Thyroid gland (tissue), 4 donors: ENCODE results near the gene TPK1. TPM values are rescaled to one million over a fixed set of nuclear protein-coding genes. Genes with fewer than 3 reads are reported as not detected.

ENCODE experiments used
- DNase-seq, 2 donors: peaks; one replicate each; pipeline ENCODE4 v3.0.0-alpha.2; 2019
- H3K27ac ChIP-seq, 3 donors: fragments of 200-600 bp; sonication (generic); 1 replicate in 2 of 3; 2 replicates in 1 of 3; pipeline ENCODE4 v1.5.1; 2016 to 2019; ENCODE audit warnings: mild to moderate bottlenecking in 1 of 3, moderate library complexity in 1 of 3
- H3K27me3 ChIP-seq: fragments of 200-600 bp; sonication (generic); one replicate; pipeline ENCODE4 v1.5.1; 2019
- H3K36me3 ChIP-seq, 2 donors: fragments of 200-600 bp; sonication (generic); one replicate each; pipeline ENCODE4 v1.5.1; 2016 to 2019
- H3K4me1 ChIP-seq, 2 donors: fragments of 200-600 bp; sonication (generic); one replicate each; pipeline ENCODE4 v1.5.1; 2017 to 2019
- H3K4me3 ChIP-seq, 3 donors: fragments of 200-600 bp; sonication (generic); replicated peaks in 1 of 3; 1 replicate in 2 of 3; 2 replicates in 1 of 3; pipeline ENCODE4 v1.5.1; 2016; ENCODE audit warnings: mild to moderate bottlenecking in 1 of 3
- H3K9me3 ChIP-seq: fragments of 200-600 bp; sonication (generic); one replicate; pipeline ENCODE4 v1.5.1; 2017
- CTCF ChIP-seq, 6 experiments: fragments of 200-600 bp in 3 of 6; fragments of 450-650 bp in 3 of 6; sonication (generic) in 3 of 6; IDR thresholded peaks; one replicate each; pipeline ENCODE4 v1.5.1; 2016 to 2019; ENCODE audit warnings: antibody characterized with exemption in 6 of 6, mild to moderate bottlenecking in 2 of 6, inconsistent platforms in 1 of 6, moderate library complexity in 1 of 6
- POLR2A ChIP-seq, 2 donors: fragments of 450-650 bp; IDR thresholded peaks; one replicate each; pipeline ENCODE4 v1.6.1; 2017; ENCODE audit warnings: antibody characterized with exemption in 2 of 2, mild to moderate bottlenecking in 2 of 2, moderate library complexity in 1 of 2
- WGBS, 2 donors: methylation state at CpG; one replicate each; pipeline ENCODE4 v1.1.5; 2017; 5-methylcytosine and 5-hydroxymethylcytosine counted together
- intact Hi-C: fragments of 100-400 bp; cut with DNase I; formaldehyde crosslinking; loops from one replicate; pipeline ENCODE4 v1.15.1; 2023
- total RNA-seq, 4 donors: library from RNA; depleted of rRNA; stranded (reverse); fragments of >200 nt; gene quantifications; one replicate each; pipeline ENCODE4 v1.2.3, GENCODE V29; 2016

TPK1 gene
- total RNA-seq, 4 donors from 2014 or later = 2.6 to 10.4 (median 6.2) TPM

- intact Hi-C loops = no loop called here
- Histone ChIP-seq H3K9me3 (no peaks in the 10 kb centered on the region), H3K4me3 (no peak overlapping the region), H3K36me3 (no peaks in the 10 kb centered on the region), H3K27ac (no peak overlapping the region), H3K27me3 (no peaks in the 10 kb centered on the region), H3K4me1 (no peaks in the 10 kb centered on the region)
- DNase-seq = no peak
- WGBS, 2 donors = 65 to 66% methylated on average over 5 of the region's 5 CpGs
- TF ChIP-seq CTCF (IDR thresholded peaks at IDR 0.05) (no peak), POLR2A (IDR thresholded peaks at IDR 0.05) (no peak)
Measured at GRCh38 chr7:144676492-144676891, 159.4 kb downstream of the TPK1 start.

GRCh38 chr7:144674550-144674949 is 161.3 kb downstream of the TPK1 start:
- intact Hi-C loops = no loop called here
- Histone ChIP-seq H3K27ac (no peak overlapping the region), H3K36me3 (no peaks in the 10 kb centered on the region), H3K4me3 (no peak overlapping the region), H3K4me1 (no peaks in the 10 kb centered on the region), H3K27me3 (no peaks in the 10 kb centered on the region), H3K9me3 (no peaks in the 10 kb centered on the region)
- DNase-seq = no peak
- no peak for TF ChIP-seq CTCF (IDR thresholded peaks at IDR 0.05)
- TF ChIP-seq POLR2A (IDR thresholded peaks at IDR 0.05) = no peak

GRCh38 chr7:144672869-144673268 is 163.0 kb downstream of the TPK1 start:
- no peak for TF ChIP-seq CTCF (IDR thresholded peaks at IDR 0.05)
- no peak for TF ChIP-seq POLR2A (IDR thresholded peaks at IDR 0.05)
- Histone ChIP-seq H3K9me3 (no peaks in the 10 kb centered on the region), H3K4me3 (no peak overlapping the region), H3K4me1 (no peaks in the 10 kb centered on the region), H3K27ac (no peak overlapping the region), H3K36me3 (no peaks in the 10 kb centered on the region), H3K27me3 (no peaks in the 10 kb centered on the region)
- intact Hi-C loops = no loop called here
- no peak for DNase-seq
- 90 to 97% methylated on average over 2 of the region's 2 CpGs for WGBS, 2 donors

- H3K27me3 ChIP-seq = no peaks in the 10 kb centered on the region
- WGBS, 2 donors = 74 to 80% methylated on average over 4 of the region's 4 CpGs
- H3K4me3 ChIP-seq = no peak overlapping the region
- intact Hi-C loops = no loop called here
- H3K9me3 ChIP-seq = no peaks in the 10 kb centered on the region
- TF ChIP-seq CTCF (IDR thresholded peaks at IDR 0.05) (no peak), POLR2A (IDR thresholded peaks at IDR 0.05) (no peak)
- no peak overlapping the region for H3K27ac ChIP-seq
- H3K4me1 ChIP-seq = no peaks in the 10 kb centered on the region
- DNase-seq = no peak
- no peaks in the 10 kb centered on the region for H3K36me3 ChIP-seq
Measured at GRCh38 chr7:144671429-144671828, 164.4 kb downstream of the TPK1 start.

GRCh38 chr7:144670218-144670617 is 165.6 kb downstream of the TPK1 start:
- Histone ChIP-seq H3K27me3 (no peaks in the 10 kb centered on the region), H3K27ac (no peak overlapping the region), H3K36me3 (no peaks in the 10 kb centered on the region), H3K4me3 (no peak overlapping the region), H3K4me1 (no peaks in the 10 kb centered on the region), H3K9me3 (no peaks in the 10 kb centered on the region)
- no peak for TF ChIP-seq POLR2A (IDR thresholded peaks at IDR 0.05)
- TF ChIP-seq CTCF (IDR thresholded peaks at IDR 0.05) = no peak
- intact Hi-C loops = no loop called here
- no peak for DNase-seq
- 23 to 27% methylated on average over 3 of the region's 3 CpGs for WGBS, 2 donors
